ENCODE results near the gene LMF1.
"Not testable (repeated sequence)": the region's sequence is repeated elsewhere in the genome, so short reads cannot be mapped to it uniquely, and the experiment has no call there.

Gene LMF1

DNA sequence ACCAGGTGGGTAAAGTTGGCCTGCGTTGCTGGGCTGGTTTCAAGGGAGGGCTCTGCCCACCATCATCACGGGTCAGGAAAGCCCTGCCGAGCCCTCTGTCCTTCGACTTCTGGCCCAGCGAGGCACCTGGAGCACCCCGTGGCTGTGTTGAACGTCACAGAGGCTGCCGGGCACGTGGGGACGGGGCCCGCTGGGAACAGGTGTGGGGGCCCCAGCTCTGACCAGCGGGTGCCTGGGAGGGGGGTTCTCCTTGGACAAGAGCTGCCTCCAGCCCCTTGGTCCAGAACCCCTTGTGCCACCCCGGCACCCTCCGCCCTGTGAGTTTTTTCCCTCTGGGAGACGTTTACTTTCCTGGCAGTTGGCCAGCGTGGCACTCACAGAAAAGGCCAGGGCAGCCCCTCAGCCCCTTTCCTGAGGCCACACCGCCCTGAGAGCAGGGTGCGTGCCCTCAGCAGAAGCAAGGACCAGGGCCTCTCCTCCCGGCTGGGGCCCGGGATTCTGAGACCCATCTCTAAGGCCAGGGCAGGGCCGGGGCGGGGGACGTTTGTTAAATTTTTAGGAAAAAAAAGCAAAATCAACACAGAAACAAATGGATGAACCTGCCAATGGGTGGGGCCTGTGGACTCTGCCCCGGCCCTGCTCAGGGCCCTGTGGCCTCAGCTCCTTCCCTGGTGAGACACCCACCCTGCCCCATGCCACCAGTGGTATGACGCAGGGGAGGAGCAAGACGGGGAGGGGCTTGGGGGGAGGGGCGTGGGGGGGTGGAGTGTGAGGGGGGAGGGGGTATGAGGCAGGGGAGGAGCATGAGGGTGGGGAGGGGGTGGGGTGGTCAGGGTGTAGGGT is 139.0 kb downstream of the LMF1 start:
- DNase-seq (ENCODE audit: low read depth in 2 of 2), result no peak

DNA sequence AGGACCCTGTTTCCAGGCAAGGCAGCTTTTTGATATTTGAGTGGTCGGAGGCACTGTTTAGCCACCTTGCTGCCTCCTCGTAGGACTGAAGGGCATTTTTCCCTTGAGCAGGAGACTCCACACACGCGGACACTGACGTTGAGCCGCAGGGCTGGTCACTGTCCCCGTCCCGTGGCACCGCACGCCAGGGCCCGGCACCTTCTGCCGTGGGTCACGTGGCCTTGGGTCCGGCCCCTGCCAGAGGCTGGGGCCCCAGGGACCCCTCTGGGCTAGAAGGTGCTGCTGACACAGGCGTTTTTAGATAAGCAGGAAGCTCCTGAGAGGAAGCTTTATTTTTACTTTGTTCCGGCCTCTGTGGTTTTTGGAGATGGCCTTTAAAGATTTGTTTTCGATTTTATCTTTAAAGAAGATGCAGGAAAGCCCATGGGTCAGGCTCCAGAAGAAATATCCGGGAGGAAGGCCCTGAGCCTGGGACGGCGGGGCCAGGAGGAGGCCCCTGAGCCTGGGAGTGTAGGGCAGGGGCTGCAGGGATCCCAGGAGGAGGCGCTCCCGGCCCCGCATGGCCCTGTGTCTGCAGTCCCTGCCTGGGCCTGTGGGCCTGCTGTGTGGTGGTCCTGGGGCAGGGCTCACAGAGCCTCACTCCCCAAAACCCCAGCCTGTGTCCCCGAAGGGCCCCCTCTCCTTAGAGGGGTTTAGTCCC is 139.8 kb downstream of the LMF1 start:
- DNase-seq (ENCODE audit: low read depth in 2 of 2), result no peak

DNA sequence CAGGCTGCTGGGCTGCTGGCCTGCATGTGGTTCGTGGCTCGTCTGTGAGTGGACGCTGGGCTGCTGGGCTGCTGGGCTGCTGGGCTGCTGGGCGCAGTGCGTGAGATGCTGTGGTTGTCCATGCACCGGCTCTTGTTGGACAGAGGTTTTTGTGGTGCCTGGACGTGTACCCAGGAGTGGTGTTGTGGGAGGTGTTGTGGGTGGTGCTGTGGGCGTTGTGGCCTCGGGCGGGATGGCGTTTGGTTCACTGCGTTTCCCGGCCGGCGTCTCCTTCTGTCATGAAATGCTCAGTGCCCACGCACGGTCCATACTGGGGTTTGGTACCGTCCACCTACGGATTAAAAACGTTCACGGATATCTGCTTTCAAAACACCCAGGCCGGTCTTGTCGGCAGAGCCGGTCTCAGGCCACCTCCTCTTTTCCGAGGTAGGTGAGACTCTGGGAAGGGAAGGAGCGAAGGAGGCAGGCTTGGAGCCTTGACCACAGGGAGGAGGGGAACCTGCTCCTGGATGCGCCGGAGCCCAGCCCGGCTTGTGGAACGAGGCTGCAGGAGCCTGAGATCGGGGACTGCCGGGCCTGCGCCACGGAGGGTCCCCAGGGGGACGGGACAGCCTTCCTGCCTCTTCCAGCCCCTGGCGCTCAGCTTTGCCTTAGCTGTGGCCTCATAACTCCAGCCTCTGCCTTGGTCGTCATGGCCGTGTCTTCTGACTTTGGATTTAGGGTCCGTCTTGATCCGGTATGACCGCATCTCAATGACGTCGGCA is 140.5 kb downstream of the LMF1 start:
- DNase-seq (ENCODE audit: low read depth in 2 of 2), result no peak

DNA sequence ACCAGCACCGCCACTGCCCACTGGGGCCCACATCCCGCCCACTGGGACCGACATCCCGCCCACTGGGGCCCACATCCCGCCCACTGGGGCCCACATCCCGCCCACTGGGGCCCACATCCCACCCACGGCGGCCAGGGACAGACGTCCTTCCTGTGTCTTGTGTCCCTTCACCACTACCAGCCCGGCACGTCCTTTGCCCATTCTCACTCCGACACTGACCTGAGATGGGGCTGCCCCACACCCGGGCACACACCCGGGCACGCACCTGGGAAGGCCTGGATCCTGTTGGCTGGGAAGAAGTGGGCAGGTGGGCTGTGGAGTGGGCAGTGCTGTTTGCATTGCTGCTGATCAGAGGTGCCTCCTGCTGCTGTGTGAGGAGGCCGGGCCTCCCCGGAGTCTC is 141.9 kb downstream of the LMF1 start:
- no peak for DNase-seq (ENCODE audit: low read depth in 2 of 2)

DNA sequence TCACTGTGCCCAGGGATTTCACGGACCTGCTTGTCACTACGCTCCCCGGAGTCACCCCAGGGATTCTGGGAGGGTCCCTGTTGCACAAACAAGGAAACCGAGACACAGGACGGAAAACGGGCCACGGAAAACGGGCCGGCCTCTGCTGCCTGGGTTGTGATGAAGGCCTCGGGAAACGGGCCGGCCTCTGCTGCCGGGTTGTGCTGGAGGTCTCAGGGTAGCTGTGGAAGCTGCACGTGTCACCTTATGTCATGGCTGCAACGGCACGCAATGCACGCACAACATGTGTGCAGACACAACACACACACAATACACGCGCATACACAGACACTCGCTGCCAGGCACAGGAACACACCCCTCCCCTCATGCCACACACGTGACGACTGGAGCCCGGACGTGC is 143.3 kb downstream of the LMF1 start:
- DNase-seq (ENCODE audit: low read depth in 2 of 2), result no peak

DNA sequence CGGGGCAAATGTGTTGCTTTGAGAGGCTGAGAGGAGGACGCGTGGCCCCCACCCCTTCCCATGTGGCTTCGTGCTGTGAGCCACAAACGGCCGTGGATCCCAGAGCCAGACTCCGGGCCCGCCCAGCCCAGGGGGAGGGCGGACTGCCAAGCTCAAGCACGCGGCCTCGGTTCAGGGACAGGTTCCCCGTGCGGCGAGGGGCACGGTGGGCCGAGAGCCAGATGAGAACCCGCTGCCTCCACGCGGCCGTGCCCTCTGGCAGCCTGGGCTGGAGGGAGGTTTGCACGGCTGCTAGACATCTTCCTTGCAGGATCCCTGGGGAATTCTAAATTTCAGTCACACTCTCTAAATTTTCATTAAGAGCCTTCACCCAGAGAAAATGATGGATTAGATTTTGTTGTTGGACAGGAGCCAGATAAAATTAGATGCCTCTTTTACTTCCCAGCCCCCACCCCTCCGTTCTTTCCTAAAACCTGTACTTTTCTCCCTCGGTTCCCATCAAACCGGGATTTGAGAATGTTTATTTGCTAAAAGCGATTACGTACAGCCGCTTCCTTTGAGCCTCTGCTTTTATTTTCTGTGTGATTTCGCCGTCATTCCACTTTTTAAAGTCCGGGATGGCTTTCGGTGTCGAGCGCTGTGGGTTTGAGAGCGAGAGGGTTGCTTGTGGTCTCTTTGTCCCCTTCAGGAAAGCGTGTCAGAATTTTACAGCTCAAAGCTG is 145.3 kb downstream of the LMF1 start:
- DNase-seq (ENCODE audit: low read depth in 2 of 2), result no peak

DNA sequence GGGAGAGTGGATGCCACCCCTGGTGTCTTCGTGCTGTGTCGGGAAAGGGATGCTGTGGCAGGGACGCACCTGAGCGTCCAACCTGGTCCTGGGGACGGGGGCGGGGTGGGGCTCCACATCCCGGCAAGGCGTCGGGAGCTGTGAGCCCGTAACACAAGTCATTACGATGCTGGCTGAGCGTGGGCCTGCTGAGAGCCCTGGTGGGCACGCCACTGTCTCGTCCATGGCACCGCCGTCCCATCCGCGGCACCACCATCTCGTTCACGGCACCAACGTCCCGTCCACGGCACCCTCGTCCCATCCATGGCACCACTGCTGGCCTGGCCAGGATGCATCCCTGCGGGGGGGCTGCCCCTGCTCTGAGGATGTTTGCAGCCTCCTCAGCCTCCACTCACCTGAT is 146.2 kb downstream of the LMF1 start:
- DNase-seq (ENCODE audit: low read depth in 2 of 2), result no peak

DNA sequence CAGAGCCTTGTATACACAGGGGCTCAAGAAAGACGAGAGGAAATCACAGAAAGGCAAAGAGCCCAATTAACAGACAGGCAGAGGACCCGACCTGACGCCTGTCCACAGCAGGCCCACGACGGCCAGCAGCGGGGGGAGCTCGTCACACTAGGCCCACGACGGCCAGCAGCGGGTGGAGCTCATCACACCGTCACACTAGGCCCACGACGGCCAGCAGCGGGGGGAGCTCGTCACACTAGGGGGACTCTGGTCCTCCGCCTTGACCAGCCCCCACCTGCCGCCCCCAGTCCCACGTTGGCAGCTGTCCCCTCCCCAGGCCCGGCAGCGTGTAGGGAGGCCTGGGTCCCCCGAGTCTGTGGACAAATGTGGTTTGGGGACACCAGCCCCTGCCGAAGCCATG is 146.6 kb downstream of the LMF1 start:
- no peak for DNase-seq (ENCODE audit: low read depth in 2 of 2)

DNA sequence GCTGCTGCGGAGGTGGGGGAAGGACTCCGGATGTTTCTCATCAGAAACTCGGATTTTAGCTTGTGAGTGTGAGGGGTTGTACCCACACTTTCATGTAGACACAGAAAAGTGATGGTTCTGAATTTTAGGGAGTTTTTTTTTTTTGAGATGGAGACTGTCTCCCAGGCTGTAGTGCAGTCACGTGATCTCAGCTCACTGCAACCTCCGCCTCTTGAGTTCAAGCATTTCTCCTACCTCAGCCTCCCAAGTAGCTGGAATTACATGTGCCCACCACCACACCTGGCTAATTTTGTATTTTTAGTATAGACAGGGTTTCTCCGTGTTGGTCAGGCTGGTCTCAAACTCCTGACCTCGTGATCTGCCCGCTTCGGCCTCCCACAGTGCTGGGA is 147.9 kb downstream of the LMF1 start:
- DNase-seq (ENCODE audit: low read depth in 2 of 2), result no peak

DNA sequence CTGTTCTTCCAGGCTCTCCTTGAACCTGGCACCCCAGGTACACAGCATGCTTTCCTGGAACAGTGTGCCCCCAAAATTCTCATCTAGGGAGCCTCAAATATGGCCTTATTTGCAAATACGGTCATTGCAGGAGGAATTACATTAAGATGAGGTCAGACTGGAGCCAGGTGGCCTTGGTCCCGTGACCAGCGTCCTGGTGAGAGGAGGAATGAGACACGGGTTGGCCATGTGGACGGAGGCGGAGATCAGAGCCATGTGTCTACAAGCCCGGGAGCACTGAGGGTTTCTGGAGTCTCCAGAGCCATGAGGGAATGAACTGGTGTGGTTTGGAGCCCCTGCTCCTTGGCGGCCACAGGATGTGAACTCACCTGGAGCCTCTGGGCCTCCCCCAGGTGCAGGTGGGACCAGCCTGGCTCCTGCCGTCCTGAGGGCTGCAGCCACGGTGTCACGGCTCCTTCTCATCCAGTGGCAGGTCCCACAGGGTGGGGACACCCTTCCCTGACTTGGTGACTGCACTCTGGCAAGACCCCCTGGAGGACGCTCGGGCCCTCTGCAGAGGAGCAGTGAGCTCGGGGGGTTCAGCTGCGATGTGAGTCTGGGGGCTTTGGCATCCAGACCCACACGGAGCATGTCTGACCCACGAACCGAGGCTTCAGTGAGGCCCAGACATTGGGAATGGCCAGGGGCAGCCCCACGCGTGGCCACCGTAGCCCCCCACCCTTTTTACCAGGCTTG is 148.4 kb downstream of the LMF1 start:
- no peak for DNase-seq (ENCODE audit: low read depth in 2 of 2)

DNA sequence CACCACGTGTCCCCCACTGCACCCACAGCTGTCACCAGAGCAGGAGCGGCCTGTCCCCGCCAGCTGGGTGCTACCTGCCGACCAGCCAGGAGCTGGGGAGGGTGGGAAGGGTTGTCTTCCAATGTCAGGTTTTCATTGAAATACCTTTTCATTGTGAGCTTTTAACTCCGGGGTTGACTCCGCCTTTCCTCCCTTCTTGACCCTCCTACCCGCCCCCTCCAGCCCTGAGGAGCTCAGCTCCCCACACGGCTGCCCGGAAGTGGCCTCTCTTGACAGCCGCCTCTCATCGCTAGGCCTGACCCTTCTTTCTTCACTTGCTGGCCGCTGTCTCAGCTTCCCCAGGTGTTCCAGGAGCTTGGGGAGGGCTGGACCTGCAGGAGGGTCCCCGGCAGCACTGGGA is 149.0 kb downstream of the LMF1 start:
- no peak for DNase-seq (ENCODE audit: low read depth in 2 of 2)

DNA sequence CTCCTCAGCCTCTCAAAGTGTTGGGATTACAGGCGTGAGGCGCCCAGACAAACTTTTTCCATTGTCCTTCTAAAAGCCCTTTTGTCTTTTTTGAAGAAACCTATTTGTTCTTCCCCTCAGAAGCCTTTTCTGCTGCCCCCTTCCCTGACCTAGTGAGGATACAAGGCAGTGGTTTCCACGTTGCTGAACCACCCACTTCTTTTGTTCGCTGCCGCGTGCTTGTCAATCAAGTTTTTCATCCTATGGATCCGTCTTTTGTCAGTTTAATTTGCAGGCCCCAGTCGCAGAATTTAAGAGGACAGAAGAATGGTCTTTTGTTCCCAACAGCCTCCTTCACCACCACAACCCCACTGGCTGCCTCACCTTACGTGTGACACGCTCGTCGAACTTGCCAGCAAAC is 150.0 kb downstream of the LMF1 start:
- no peak for DNase-seq (ENCODE audit: low read depth in 2 of 2)

DNA sequence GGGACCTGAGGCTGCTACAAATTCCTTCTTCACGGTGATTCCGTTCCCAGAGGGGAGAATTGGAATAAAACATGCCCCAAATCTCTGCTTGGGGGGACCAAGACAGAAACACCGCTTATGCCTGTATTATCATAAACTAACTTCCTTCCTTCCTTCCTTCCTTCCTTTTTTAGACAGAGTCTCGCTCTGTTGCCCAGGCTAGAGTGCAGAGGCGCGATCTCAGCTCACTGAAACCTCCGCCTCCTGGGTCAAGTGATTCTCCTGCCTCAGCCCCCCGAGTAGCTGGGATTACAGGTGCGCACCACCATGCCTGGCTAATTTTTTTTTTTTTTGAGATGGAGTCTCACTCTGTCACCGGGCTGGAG is 150.8 kb downstream of the LMF1 start:
- DNase-seq (ENCODE audit: low read depth in 2 of 2), result not testable (repeated sequence)

DNA sequence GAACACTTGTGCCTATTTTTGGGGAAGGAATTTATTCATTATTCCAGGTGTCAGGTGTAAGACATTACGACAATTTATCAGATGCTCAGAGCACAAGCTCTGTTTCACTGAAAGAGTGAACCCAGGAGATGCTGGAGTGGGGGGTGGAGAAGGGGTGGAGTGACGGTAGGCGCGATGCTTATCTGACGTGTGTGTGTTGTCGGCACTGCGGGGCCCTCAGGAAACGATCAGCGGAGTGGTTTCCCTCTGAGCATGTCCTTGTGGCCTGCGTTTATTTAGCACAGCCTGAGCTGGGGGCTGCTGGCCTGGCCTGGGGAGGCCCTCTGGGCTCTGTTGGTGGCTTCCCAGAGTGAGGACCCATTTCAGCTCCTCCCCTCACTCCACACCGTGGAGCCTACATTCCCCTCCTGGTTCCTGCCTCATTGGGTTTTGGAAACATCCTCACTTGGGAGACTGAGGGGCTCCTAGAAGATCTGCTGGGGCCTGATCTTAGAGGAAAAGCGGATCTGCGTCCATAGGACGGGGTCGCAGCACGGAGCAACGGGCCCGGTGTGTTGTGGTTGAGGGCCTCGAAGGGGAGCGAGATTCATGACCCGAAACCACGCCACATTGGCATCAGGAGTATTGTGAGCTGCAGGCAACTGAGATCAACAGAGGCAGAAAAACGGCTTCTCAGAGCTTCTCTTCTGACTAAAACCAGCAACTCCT is 151.3 kb downstream of the LMF1 start:
- DNase-seq (ENCODE audit: low read depth in 2 of 2), result no peak

DNA sequence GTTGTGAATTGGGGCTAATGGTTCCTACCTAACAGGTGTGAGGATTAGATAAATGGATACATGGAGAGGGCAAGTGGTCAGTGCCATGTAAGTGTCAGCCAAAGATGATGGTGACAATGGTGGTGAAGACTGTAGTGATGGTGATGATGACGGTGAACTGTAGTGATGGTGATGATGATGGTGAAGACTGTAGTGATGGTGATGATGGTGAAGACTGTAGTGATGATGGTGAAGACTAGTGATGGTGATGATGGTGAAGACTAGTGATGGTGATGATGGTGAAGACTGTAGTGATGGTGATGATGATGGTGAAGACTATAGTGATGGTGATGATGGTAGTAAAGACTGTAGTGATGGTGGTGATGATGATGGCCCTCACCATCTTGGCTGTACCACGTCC is 152.2 kb downstream of the LMF1 start:
- DNase-seq (ENCODE audit: low read depth in 2 of 2), result no peak

DNA sequence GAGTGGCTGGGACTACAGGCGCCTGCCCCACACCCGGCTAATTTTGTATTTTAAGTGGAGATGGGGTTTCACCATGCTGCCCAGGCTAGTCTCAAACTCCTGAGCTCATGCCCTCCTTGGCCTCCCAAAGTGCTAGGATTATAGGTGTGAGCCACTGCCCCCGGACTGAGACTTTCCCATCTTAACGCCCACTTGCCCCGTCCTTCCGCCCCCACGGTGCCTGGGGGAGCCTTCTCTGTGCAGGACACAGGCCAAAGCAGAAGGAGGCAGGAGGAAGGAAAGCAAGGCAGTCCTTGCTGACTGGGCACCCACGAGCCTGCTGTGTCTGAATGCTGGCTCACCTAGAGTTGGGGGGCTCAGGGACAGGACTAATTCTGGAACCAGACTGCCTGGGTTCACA is 152.7 kb downstream of the LMF1 start:
- no peak for DNase-seq (ENCODE audit: low read depth in 2 of 2)

DNA sequence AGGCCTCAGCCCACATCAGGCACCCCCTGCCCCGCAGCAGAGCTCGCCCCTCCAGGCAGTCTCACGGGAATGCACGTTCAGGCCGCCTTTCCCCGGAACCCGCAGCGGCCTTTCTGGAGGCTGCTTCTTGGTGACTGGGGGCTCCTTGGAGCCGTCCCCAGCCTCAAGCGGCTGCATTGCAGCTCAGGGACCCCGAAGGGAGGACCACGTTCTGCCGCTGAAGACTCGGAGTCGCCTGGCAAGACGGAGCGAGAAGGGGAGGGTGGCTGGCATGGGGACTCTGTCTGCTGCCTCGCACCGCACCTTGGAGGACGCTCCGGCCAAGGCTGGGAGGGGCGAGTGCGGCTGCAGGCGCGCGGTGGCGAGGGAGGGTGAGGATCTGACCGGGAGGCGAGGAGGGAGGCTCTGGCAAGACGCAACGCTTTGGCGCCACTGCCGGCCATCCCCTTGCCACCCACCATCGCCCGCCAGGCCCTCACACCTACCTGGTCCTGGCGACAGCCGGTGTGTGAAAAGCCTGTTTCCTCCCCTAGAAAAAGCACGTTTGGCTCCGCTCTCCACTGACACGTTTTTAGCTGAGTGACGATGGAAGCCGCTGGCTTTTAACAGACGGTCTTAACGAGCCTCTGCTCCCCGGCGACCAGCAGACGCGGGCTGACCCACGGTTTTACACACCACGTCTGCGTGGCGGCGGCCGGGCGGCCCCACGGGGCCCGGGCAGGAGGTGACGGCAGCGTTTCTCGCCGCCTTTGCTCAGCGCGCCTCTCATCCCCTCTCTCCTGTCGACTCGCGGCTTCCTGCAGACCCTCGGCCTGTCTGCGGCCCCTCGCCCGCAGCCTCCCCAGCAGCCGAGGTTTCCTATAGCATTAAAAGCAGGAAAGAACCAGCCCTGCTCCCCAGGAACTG is 153.5 kb downstream of the LMF1 start:
- no peak for DNase-seq (ENCODE audit: low read depth in 2 of 2)

DNA sequence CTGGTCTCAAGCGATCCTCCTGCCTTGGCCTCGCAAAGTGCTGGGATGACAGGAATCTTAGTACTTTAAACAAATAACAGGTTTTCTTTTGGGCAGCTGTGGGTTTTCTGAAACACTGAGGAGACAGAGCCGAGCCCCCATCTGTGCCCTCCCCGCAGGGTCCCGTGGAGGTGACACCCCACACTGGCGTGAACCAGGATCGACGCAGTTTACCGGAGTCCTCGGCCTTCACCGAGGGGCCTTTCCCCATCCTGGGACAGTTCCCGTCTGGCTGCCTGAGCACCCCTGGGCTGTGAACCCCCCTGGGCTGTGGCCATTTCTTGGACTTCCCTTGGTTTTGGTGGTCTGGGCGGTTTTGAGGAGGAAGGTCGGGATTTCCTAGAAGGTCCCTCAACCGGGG is 154.9 kb downstream of the LMF1 start:
- no peak for DNase-seq (ENCODE audit: low read depth in 2 of 2)

DNA sequence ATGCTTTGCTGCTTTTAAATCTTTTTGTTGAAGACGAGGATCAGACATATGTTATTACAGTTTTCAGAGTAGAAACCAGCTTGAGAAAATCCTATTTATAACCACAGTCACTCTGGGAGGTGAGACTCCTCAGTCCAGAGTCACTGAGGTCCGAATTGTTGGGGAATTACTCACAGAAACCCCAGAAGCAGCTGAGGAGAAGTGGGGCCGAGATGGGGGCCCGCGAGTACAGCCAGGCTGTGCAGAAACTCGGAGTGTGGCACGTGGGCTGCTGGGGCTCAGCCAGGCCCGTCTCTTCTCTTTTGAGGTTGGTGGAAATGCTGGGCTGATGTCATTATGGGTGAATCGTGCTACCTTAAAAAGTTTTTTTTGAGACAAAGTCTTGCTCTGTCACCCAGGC is 155.8 kb downstream of the LMF1 start:
- DNase-seq (ENCODE audit: low read depth in 2 of 2), result no peak

DNA sequence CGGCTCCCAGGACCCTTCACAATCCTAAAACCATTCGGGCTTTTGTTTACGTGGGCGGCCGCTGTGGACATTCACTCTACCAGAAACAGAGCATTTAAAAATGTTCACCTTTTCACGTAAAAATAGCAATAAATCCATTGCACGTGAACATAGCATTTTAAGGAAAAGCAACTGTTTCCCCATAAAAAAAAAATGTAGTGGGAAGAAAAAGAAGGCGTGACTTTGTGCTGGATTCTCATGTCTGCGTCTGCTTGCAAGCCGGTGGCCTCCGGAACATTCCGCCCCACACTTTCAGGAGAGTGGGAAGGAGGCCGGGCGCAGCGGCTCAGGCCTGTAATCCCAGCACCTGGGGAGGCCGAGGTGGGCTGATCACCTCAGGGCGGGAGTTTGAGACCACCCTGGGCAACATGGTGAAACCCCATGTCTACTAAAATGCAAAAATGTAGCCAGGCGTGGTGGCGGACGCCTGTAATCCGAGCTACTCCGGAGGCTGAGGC is 156.8 kb downstream of the LMF1 start:
- no peak for DNase-seq (ENCODE audit: low read depth in 2 of 2)
